GM18858 (cell line): ENCODE results near the gene PMPCA.

Experiments
- ATAC-seq: cut with Tn5 transposase; IDR thresholded peaks from one replicate; pipeline ENCODE4 v1.9.1; 2021; ENCODE audit not compliant: unreplicated experiment

PMPCA gene

DNA sequence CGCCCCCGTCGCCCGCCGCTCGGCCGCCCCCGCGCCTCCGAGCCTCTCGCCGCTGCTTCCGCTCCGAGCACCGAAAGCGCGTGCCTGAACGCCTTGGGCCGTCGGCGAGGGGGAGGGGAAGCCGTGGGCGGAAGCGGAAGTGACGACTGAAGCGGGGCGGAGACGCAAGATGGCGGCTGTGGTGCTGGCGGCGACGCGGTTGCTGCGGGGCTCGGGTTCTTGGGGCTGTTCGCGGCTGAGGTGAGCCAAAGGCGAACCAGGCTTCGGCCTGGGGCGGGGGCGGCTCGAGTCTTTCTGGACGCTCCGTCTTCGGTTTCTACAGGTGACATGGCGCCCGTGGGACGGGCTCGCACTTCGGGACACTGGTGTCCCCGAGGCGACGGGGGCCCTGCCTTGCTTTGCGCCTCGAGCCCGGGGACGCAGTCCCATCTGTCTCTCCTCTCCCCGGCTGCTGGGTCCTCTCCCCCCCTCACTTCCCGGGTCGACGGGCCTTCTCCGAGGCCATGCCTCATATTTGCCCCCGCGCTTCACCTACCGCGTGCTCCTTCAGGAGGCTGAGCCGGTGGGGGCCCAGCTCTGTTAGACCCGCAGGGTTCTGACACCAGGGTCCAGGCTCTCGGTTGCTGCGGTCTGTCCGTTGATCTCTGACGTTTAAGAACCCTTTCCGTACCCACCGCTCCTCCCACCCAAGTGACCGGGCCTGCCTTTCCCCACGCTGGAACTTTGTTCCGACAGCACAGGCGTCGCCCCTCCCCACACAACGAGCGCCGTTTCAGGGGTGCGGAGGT is at the start of gene PMPCA, which contains the start of gene ENTR1:
Gene PMPCA (plus strand): TSS at position 159 of the 788 bp plus-strand sequence. CDS start 11 bp downstream, at position 170.
Gene ENTR1 (minus strand): TSS at position 115 of the 788 bp plus-strand sequence. CDS start 217 bp downstream, outside the sequence.
- peak; percentile 62 for ATAC-seq

DNA sequence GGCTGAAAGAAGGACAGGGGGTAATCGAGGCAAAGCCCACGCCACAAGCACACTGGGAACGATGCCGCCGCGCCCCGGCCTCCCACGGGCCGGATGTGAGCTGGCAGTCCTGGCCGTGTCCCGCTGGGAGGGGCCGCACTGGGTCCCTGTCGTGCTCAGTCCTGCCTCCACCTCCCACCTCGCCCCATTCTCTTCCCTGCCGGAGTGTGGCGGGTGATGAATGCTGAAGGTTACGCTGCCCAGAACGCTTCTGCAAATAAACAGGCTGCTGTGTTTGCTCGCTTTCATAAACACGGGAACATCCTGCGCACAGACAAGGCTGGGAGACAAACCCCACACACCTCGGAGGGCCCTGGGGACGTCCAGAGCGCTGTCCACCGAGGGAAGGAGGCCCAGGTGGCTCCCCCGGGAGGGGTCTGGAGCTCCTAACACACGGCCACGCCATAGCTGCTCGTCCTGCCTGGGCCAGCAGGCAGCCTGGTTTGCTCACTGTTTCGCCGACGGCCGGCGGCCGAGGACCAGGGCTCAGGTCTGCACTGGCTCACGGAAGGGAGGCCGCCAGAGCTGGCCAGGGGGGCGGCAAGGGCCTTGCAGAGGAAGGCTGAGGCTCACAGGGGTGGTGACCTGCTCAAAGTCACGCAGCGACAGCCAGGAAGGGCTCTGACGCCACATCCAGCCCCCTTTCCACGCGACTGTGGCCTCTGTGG is 49.3 kb upstream of the PMPCA start:
- ATAC-seq, result no peak

DNA sequence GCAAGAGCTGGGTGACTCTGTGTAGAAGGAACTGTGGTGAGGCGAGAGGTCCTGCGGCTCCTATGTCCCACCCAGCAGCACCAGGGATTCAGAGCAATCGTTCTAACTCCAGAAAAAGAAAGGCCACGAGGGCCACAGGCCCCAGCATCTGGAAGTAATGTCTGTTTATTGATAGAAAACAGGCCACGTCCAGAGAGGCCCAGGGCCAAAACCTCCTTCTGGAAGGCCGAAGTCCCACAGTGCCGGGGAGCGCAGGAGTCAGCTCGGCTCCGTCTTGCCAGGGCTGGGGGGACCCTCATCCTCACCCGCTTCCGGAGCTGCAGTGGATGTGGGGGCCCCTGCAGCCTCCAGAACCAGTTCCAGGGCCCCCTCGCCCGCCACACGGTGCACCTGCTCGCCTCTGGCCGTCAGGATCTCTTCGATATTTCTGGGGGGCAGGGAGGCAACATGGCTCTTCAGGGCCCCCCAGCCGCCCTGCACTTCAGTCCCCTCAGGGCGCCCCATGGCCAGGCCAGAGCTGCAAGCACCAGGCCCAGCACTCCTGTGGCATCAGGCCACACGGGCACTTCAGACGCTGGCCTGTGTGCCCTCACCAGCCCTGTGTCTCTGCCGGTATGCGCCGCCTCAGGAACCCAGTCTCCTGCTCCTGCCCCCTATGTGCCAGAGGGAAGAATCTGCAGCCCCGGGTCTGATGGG is 48.6 kb upstream of the PMPCA start:
- no peak for ATAC-seq

- no peak for ATAC-seq
Measured at GRCh38 chr9:136362450-136362784, 48.0 kb upstream of the PMPCA start.

DNA sequence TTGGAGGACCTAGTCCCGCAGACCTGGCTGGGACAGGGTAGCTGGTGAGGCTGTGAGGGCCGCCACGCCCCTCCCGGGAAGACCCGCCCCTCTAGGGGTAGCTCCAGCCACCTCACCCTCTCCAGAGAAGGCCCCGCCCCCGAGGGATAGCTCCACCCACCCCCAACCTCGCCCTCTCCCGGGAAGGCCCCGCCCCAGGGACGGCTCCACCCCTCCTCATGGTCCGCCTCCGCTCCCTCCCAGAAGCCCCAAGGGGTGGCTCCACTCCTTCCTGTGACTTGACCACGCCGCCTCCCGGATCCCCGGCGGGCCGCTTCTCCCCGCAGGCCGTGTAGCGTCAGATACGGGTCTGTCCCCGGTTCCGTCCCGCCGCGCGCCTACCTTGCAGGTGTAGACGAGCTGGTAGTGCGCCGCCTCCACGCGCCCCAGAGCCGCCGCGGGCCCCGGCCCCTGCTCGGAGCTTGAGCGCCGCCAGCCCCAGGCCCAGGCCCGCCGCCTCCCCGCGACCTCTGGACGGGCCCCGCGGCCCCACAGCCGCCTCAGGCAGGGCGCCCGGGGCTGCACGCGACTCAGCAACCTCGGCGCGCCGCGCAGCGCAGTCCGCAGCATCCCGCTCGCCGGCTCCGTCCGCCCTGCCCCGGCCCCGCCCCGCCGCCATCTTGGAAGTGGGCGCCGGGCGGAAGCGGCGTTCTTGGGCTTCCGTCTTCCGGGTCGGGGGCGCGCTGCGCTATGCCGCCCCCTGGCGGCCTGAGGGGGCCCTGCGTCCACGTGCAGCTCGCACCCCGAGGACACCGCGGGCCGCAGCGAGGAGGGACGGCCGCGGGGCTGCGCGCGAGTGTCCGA is 47.1 kb upstream of the PMPCA start, which contains the start of gene DNLZ:
Gene DNLZ (minus strand): TSS at position 639 of the 843 bp plus-strand sequence. CDS start 30 bp downstream, at position 609.
- peak; percentile 52 for ATAC-seq

- ATAC-seq, result peak; percentile 6
Measured at GRCh38 chr9:136363949-136364748, 46.3 kb upstream of the PMPCA start.

GRCh38 chr9:136364942-136365774 is 45.3 kb upstream of the PMPCA start:
- ATAC-seq, result no peak

DNA sequence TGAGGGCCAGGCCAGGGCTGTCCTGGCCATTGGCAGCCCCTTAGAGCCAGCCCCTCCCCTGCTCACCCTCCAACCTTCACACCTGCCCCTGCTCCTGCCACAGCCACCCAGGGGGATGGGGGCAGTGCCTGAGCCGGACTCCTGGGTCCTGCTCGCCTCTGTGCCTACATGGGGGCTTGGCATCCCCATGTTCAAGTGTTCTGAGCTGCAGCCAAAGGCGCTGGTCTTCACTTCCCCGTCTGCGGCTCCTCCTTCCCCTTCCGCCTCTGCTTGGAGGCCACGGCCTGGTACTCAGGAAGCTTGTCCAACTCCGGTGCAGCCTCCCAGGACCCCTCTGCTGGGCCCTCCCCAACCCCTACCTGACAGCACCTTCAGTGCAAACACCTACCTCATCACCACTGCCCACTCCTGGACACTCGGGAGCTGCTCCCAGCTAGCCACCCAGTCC is 44.7 kb upstream of the PMPCA start:
- no peak for ATAC-seq

DNA sequence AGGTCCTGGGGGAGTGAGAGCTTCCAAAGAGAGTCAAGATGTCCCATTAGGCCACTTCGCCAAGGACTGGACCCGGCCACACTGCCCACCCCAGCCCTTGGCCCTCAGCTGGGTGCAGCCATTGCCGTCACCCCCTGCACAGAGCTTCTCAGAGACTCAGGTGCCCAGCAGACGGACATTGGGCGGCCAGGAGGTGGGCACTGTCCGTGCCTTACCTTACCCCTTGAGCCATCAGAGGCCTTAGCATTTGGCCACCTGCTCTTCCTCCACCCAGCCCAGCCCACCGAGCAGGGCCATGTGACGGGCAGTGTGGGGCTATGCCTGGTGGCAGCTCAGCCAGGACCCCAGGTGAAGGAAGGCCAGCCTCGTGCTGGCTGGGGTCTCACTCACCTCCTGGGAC is 43.6 kb upstream of the PMPCA start:
- ATAC-seq, result no peak

GRCh38 chr9:136367296-136368145 is 42.9 kb upstream of the PMPCA start:
- ATAC-seq, result no peak

- ATAC-seq, result no peak
Measured at GRCh38 chr9:136368190-136368589, 42.3 kb upstream of the PMPCA start.

DNA sequence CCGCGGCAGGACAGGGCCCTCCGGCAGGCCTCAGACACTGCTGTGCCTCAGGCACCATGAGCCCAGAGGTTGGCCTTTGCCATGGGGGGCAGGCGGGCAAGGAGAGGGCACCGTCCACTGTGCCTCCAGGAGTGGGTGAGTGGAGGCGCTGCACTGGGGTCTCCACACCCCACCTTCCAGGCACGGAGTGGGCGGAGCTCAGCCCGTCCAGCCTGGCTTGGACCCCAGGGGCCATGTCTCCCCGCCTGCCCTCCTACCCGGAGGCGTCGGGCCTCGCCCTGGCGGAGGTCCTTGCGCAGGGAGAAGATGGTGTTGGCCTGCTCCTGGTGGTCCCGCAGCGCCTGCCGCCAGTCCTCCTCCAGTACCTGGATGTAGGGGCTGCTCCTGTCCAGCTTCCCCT is 40.4 kb upstream of the PMPCA start:
- ATAC-seq, result no peak

DNA sequence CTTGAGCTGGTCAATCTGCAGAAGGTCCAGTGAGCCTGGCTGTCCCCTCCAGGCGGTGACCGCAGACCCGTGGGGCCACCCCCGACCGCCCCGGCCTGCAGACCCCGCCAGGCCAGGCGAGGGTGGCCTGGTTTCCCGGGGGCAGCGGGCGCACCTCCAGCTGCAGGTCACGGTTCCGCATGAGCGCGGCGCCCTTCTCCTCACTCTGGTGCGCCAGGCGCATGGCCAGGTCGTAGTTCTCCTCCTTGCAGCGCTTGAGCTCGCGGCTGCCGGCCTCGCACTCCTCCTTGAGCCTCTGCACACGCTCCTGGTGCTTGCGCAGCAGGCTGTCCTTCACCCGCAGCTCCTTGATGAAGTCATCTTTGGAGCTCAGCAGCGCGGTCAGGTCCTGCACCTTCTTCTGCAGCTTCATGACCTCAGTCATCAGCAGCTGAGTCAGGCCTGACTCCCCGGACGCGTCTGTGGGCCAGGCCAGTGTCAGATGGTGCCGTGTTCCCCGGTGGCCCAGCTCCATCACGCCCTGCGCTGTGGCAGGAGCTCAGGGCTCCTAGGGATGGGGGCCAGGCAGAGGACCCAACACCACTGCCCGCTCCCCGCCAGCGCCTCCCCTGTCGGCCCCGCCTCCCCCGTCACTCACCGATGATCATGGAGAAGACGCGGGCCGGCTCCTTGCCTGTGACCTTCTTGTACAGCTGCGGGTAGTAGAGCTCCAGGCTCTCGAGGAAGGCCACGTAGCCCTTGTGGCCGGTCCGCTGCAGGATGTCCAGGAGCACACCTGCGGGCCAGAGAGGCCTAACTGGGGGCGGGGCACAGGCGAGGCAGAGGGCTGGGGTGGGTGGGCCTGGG is 39.5 kb upstream of the PMPCA start:
- no peak for ATAC-seq

DNA sequence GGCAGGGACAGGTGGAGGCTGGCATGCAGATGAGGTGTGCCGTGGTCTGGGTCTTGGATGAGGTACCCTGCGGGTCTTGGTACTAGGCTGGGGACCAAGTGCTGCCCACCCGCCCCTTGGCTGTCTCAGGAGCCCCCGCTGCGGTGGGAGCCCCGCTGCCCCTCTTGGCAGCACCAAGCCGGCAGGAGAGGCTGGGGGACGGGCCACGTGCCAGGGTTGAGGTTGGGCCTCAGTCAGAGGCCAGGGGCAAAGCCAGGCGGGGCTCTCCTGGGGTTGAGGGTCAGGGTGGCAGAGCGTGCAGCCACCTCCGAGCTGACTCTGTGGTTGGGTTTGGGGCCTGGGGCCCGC is 39.0 kb upstream of the PMPCA start:
- no peak for ATAC-seq

DNA sequence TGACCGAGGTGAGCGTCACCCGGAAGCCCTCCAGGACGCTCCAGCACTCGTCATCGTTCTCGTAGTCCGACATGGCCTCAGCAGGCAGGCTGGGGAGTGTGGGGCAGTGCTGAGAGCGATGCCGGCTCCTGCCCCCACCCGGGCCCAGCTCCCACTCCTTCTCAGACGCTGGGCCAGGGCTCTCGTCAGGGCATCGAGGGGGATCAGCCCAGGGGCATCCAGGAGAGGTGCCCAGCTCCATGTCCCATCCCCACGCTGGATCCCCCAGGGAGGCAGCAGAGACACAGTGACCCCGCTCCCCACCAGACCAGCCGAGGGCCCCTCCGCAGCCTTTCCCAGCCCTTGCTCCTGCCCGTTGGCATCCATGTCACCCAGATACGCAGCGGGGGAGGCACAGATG is 38.5 kb upstream of the PMPCA start:
- no peak for ATAC-seq

- no peak for ATAC-seq
Measured at GRCh38 chr9:136372561-136373299, 37.7 kb upstream of the PMPCA start.
